MM.1S (cell line): ENCODE data around the gene TGFBI.

Experiments
- EZH2 ChIP-seq: fragments of 300-600 bp; sonication (generic); optimal IDR thresholded peaks from 2 replicates; pipeline ENCODE3; 2017; ENCODE audit warnings: low read depth, mild to moderate bottlenecking, antibody characterized with exemption, low read length, mixed read lengths
- EZH2phosphoT487 ChIP-seq: fragments of 300-600 bp; sonication (generic); IDR thresholded peaks from 2 replicates; pipeline ENCODE4 v1.6.1; 2018; ENCODE audit warnings: antibody characterized with exemption, low read length
- TF ChIP-seq, protein P1 (sequence below): fragments of 300-600 bp; sonication (generic); IDR thresholded peaks from 2 replicates; pipeline ENCODE4 v1.5.1; 2016; ENCODE audit warnings: antibody characterized with exemption, low read length, mixed read lengths

DNA sequence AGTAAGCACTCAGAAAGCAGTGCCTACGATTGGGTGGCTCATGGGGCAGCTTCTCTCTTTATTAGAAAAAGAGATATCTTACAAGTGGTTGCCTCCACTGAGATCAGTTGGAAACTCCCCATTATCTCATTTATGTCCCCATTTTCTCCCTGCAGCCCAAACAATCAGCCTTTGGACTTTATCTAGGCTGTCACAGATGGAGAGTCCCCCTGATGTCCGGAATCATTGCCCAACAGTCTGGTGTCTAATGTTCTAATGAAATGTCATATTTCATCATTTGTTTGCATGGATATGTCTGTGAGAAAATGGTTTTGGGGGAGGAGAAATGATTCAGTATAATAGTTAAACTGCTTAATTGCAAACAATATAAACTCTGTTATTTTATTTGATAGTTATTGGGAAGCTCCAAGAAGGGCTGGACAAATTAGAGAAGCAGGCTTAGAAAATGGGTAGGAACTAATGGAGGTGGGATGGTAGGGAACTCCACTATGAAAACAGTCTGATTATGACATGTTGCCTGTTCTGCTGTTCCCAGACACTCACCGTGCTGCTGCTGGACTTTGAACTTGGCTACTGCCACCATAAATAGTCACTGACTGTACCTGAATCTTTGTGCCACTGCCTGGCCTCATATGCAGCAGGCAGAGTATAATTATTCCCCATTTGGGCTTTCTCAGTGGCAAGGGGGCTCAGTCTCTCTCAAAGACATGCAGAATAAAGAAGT lies 65.6 kb downstream of the TGFBI start:
- TF ChIP-seq, protein P1, sequence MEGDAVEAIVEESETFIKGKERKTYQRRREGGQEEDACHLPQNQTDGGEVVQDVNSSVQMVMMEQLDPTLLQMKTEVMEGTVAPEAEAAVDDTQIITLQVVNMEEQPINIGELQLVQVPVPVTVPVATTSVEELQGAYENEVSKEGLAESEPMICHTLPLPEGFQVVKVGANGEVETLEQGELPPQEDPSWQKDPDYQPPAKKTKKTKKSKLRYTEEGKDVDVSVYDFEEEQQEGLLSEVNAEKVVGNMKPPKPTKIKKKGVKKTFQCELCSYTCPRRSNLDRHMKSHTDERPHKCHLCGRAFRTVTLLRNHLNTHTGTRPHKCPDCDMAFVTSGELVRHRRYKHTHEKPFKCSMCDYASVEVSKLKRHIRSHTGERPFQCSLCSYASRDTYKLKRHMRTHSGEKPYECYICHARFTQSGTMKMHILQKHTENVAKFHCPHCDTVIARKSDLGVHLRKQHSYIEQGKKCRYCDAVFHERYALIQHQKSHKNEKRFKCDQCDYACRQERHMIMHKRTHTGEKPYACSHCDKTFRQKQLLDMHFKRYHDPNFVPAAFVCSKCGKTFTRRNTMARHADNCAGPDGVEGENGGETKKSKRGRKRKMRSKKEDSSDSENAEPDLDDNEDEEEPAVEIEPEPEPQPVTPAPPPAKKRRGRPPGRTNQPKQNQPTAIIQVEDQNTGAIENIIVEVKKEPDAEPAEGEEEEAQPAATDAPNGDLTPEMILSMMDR, result no peak
- no peak for TF ChIP-seq EZH2
- no peak for TF ChIP-seq EZH2phosphoT487
